ENCODE results near the gene PNPLA6. TPM values are rescaled to one million over a fixed set of nuclear protein-coding genes. Genes with fewer than 3 reads are reported as not detected.

Gene PNPLA6
- total and polyA plus RNA-seq, 10 of the 15 experiments (the other 5 are each of a cell fraction or from before 2014, with no cell fraction given) = 0.95 to 105 (median 40.0) TPM

DNA sequence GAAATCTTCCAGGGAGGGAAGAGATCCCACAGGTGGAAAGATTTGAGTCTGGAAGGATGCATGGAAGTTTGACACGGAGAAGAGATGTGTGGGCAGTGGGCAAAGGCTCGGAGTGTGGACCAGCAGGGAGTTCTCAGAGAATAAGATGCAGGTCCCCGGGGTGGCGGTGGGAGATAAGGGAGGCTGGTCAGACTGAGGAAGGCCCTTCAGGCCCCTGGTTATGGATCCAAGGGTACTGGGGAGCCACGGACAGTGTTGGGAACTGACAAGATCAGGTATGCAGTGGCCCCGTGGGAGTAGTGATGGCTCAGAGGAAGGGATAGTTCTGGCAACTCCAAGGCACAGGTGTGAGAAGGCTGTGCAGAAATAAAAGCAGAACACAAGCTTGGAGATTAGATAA is 62.7 kb downstream of the PNPLA6 start:
- ChIA-PET RAD21 (ENCODE audit: unreplicated experiment) (interaction anchor here (1.0 to 2.1 kb wide), 2 partner anchors 30 to 244 kb away, joined by 3 to 16 read pairs; no protein-coding TSS in a partner anchor), POLR2A (interaction anchor here (0.8 to 1.7 kb wide), 2 partner anchors 9 to 30 kb away, joined by 3 to 6 read pairs; no protein-coding TSS in a partner anchor), CTCF (interaction anchor here (1.0 to 4.7 kb wide), 5 partner anchors 22 to 244 kb away, joined by 3 to 30 read pairs (median 5); no protein-coding TSS in a partner anchor), SMC1A (ENCODE audit: uncharacterized antibody, unreplicated experiment) (interaction anchor here (2.5 kb wide), 1 partner anchor 30 kb away, joined by 7 read pairs; no protein-coding TSS in a partner anchor)
- Histone ChIP-seq H3K36me3 (ENCODE audit: control insufficient read depth in 2 of 2, insufficient read depth in 2 of 2, low read length in 1 of 2) (no peaks in the 10 kb centered on the region), H3K4me1 (ENCODE audit: control insufficient read depth, insufficient read depth, low read length) (no peaks in the 10 kb centered on the region; the same call in 1 of the 2 replicates), H3K27me3 (replicated peaks in 1 of 2; ENCODE audit: control insufficient read depth in 2 of 2, insufficient read depth in 2 of 2, low read length in 1 of 2) (peaks cover 0 to 2% of the 10 kb centered on the region in 2 experiments; a peak in 1 of 4 replicates), H3K4me2 (ENCODE audit: control insufficient read depth, insufficient read depth) (no peak overlapping the region), H2AFZ (ENCODE audit: control insufficient read depth, low read depth, low read length) (no peak overlapping the region), H3K79me2 (ENCODE audit: control insufficient read depth, insufficient read depth, low read length) (no peaks in the 10 kb centered on the region), H3K9ac (ENCODE audit: control insufficient read depth, insufficient read depth, low read length) (no peak overlapping the region), H4K20me1 (ENCODE audit: control insufficient read depth, insufficient read depth) (no peaks in the 10 kb centered on the region), H3K9me3 (replicated peaks; ENCODE audit: control insufficient read depth, insufficient read depth, low read length) (no peaks in the 10 kb centered on the region), H3K27ac (ENCODE audit: control insufficient read depth, insufficient read depth) (no peak overlapping the region), H3K4me3 (no peak overlapping the region)
- ATAC-seq (no peak), DNase-seq (ENCODE audit: low read depth, low spot score) (no peak), FAIRE-seq (no peak)
- intact Hi-C loops (cut with micrococcal nuclease; ENCODE audit: unreplicated experiment) = no loop called here
- no peak for TF ChIP-seq HDAC6 (IDR thresholded peaks at IDR 0.05; ENCODE audit: unreplicated experiment)
- no peak for TF ChIP-seq PAX5 (IDR thresholded peaks at IDR 0.05; ENCODE audit: borderline replicate concordance, low read depth, low read length)
- TF ChIP-seq, protein P1, sequence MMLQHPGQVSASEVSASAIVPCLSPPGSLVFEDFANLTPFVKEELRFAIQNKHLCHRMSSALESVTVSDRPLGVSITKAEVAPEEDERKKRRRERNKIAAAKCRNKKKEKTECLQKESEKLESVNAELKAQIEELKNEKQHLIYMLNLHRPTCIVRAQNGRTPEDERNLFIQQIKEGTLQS (IDR thresholded peaks at IDR 0.05; ENCODE audit: borderline replicate concordance, extremely low read depth, low read depth, low read length) = no peak
- TF ChIP-seq ZNF384 (IDR thresholded peaks at IDR 0.05; ENCODE audit: borderline replicate concordance, low read depth, low read length) = no peak
- TF ChIP-seq SMAD1 (IDR thresholded peaks at IDR 0.05; ENCODE audit: low read depth, partially characterized antibody) = no peak
- TF ChIP-seq NFIC (IDR thresholded peaks at IDR 0.05; ENCODE audit: low read depth, low read length) = no peak
- in situ Hi-C loops (cut with MboI) = no loop called here
- no TSS peak for BruUV-seq (replicated peaks)
- 76% methylated on average over 6 of the region's 6 CpGs for WGBS (ENCODE audit: insufficient coverage, insufficient replicate concordance, low lambda C conversion rate, missing lambda C conversion rate)

DNA sequence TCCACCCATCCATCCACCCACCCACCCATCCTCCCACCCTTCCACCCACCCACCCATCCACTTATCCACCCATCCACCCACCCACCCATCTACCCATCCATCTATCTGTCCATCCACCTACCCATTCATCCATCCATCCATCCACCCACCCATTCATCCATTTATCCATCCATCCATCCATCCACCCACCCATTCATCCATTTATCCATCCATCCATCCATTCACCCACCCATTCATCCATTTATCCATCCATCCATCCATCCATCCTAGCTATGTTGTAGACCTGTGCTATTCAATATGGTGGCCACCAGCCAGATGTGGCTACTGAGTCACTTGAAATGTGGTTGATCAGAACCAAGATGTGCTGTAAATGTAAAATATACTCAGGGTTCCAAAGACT is 65.2 kb downstream of the PNPLA6 start:
- ChIA-PET RAD21 (ENCODE audit: unreplicated experiment) (no interaction called here), CTCF (no interaction called here), SMC1A (ENCODE audit: uncharacterized antibody, unreplicated experiment) (no interaction called here), POLR2A (no interaction called here)
- Histone ChIP-seq H3K79me2 (ENCODE audit: control insufficient read depth, insufficient read depth, low read length) (no peaks in the 10 kb centered on the region), H3K4me1 (ENCODE audit: control insufficient read depth, insufficient read depth, low read length) (no peaks in the 10 kb centered on the region), H3K9me3 (replicated peaks; ENCODE audit: control insufficient read depth, insufficient read depth, low read length) (no peaks in the 10 kb centered on the region), H3K27me3 (replicated peaks in 1 of 2; ENCODE audit: control insufficient read depth in 2 of 2, insufficient read depth in 2 of 2, low read length in 1 of 2) (0 out of 4 replicates have a peak, but pooled peaks cover 0 to 2% of the 10 kb centered on the region in 2 experiments), H3K4me3 (no peak overlapping the region), H3K27ac (ENCODE audit: control insufficient read depth, insufficient read depth) (no peak overlapping the region), H2AFZ (ENCODE audit: control insufficient read depth, low read depth, low read length) (no peak overlapping the region), H4K20me1 (ENCODE audit: control insufficient read depth, insufficient read depth) (no peaks in the 10 kb centered on the region), H3K4me2 (ENCODE audit: control insufficient read depth, insufficient read depth) (no peak overlapping the region), H3K9ac (ENCODE audit: control insufficient read depth, insufficient read depth, low read length) (no peak overlapping the region), H3K36me3 (ENCODE audit: control insufficient read depth in 2 of 2, insufficient read depth in 2 of 2, low read length in 1 of 2) (no peaks in the 10 kb centered on the region)
- DNase-seq (ENCODE audit: low read depth, low spot score) = no peak
- in situ Hi-C loops (cut with MboI) (no loop called here), intact Hi-C loops (cut with micrococcal nuclease; ENCODE audit: unreplicated experiment) (no loop called here)
- no peak for ATAC-seq
- no peak for FAIRE-seq
- no TSS peak for BruUV-seq (replicated peaks)
- TF ChIP-seq, protein P2, sequence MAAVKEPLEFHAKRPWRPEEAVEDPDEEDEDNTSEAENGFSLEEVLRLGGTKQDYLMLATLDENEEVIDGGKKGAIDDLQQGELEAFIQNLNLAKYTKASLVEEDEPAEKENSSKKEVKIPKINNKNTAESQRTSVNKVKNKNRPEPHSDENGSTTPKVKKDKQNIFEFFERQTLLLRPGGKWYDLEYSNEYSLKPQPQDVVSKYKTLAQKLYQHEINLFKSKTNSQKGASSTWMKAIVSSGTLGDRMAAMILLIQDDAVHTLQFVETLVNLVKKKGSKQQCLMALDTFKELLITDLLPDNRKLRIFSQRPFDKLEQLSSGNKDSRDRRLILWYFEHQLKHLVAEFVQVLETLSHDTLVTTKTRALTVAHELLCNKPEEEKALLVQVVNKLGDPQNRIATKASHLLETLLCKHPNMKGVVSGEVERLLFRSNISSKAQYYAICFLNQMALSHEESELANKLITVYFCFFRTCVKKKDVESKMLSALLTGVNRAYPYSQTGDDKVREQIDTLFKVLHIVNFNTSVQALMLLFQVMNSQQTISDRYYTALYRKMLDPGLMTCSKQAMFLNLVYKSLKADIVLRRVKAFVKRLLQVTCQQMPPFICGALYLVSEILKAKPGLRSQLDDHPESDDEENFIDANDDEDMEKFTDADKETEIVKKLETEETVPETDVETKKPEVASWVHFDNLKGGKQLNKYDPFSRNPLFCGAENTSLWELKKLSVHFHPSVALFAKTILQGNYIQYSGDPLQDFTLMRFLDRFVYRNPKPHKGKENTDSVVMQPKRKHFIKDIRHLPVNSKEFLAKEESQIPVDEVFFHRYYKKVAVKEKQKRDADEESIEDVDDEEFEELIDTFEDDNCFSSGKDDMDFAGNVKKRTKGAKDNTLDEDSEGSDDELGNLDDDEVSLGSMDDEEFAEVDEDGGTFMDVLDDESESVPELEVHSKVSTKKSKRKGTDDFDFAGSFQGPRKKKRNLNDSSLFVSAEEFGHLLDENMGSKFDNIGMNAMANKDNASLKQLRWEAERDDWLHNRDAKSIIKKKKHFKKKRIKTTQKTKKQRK (IDR thresholded peaks at IDR 0.05; ENCODE audit: low read depth, low read length) = no peak
- TF ChIP-seq POLR2AphosphoS2 (IDR thresholded peaks at IDR 0.05; ENCODE audit: low read depth, low read length) (no peak), CHD4 (IDR thresholded peaks at IDR 0.05) (no peak), ETV6 (conservative IDR thresholded peaks at IDR 0.05 in 1 of 2, IDR thresholded peaks at IDR 0.05 in 1 of 2; ENCODE audit: borderline replicate concordance in 1 of 2, low read depth in 1 of 2) (no peak), NFYA (IDR thresholded peaks at IDR 0.05; ENCODE audit: borderline replicate concordance, low read depth, low read length) (no peak), RCOR1 (conservative IDR thresholded peaks at IDR 0.05; ENCODE audit: low read depth, low read length) (no peak)

All from GM12878 (cell line).